Lung (tissue), 12 donors: Measurements from ENCODE around the gene MYH10. TPM values are rescaled to one million over a fixed set of nuclear protein-coding genes. Genes with fewer than 3 reads are reported as not detected.

Experiments
- ATAC-seq: fragments of 200-7000 bp; cut with Tn5 transposase; one replicate; pipeline ENCODE4 v1.9.1; 2020; ENCODE audit warnings: moderate number of reproducible peaks; ENCODE audit not compliant: insufficient read depth, low FRiP score
- DNase-seq, 3 donors: peaks; one replicate each; pipeline ENCODE4 v3.0.0-alpha.2; 2013 to 2017
- H3K27ac ChIP-seq, 2 donors: one replicate each; pipeline ENCODE4 v1.5.1; 2013; ENCODE audit warnings: mild to moderate bottlenecking in 2 of 2, moderate library complexity in 2 of 2, control low read depth in 1 of 2, inconsistent platforms in 1 of 2, low read depth in 1 of 2, low read length in 1 of 2
- H3K27me3 ChIP-seq, 3 donors: one replicate each; pipeline ENCODE4 v1.5.1; 2013; ENCODE audit warnings: low read length in 2 of 3; ENCODE audit not compliant: control insufficient read depth in 3 of 3, insufficient read depth in 3 of 3
- H3K36me3 ChIP-seq, 4 donors: one replicate each; pipeline ENCODE4 v1.5.1; 2013; ENCODE audit warnings: low read length in 4 of 4, mild to moderate bottlenecking in 1 of 4, moderate library complexity in 1 of 4; ENCODE audit not compliant: control insufficient read depth in 4 of 4, insufficient read depth in 4 of 4
- H3K4me1 ChIP-seq, 5 donors: one replicate each; pipeline ENCODE4 v1.5.1; 2013; ENCODE audit warnings: low read length in 5 of 5, mild to moderate bottlenecking in 2 of 5, moderate library complexity in 1 of 5; ENCODE audit not compliant: control insufficient read depth in 5 of 5, insufficient read depth in 5 of 5
- H3K4me3 ChIP-seq: one replicate; pipeline ENCODE4 v1.5.1; 2013; ENCODE audit warnings: mild to moderate bottlenecking, control low read depth, moderate library complexity
- H3K9ac ChIP-seq, 2 donors: one replicate each; pipeline ENCODE4 v1.5.1; 2013; ENCODE audit warnings: low read length in 2 of 2, control low read depth in 1 of 2; ENCODE audit not compliant: insufficient read depth in 1 of 2
- H3K9me3 ChIP-seq, 4 donors: one replicate each; pipeline ENCODE4 v1.5.1; 2013; ENCODE audit warnings: low read length in 3 of 4, mild to moderate bottlenecking in 1 of 4, moderate library complexity in 1 of 4; ENCODE audit not compliant: control insufficient read depth in 4 of 4, insufficient read depth in 3 of 4
- CTCF ChIP-seq: IDR thresholded peaks from 2 replicates; pipeline ENCODE4 v1.5.1; 2012; ENCODE audit warnings: mild to moderate bottlenecking; ENCODE audit errors: control extremely low read depth, extremely low read depth
- WGBS, 2 donors: extraction: QIAGEN DNeasy Blood & Tissue Kit; methylation state at CpG; one replicate each; pipeline ENCODE4 v1.1.7; 2013; 5-methylcytosine and 5-hydroxymethylcytosine counted together
- polyA plus RNA-seq, 2 donors: library from polyadenylated mRNA; stranded (reverse); fragments of 200-250 nt; gene quantifications; one replicate each; pipeline ENCODE4 v1.2.1, GENCODE V29; 2013
- total RNA-seq, 2 donors: library from RNA; depleted of rRNA in 1 of 2; stranded (reverse); fragments of >200 nt in 1 of 2; gene quantifications; one replicate each; pipeline ENCODE4 v1.2.1, GENCODE V29; 2014 to 2021
- donor health status: control.
- donor health status: control.
- donor health status: Bipolar disorder and iron deficiency.
- donor health status: healthy.
- donor health status: DM: yes; HTN: yes; CAD: no.

Gene MYH10
- total and polyA plus RNA-seq, 4 donors: 9.6 to 194 (median 44.7) TPM

- peaks cover 0 to 16% (median 0%) of the 10 kb centered on the region in 5 donors for H3K4me1 ChIP-seq
- TF ChIP-seq CTCF: no peak
- no peak overlapping the region for H3K9ac ChIP-seq
- no peaks in the 10 kb centered on the region for H3K9me3 ChIP-seq
- no peak overlapping the region for H3K4me3 ChIP-seq
- DNase-seq (no peak), ATAC-seq (no peak)
- WGBS, 2 donors: 90 to 92% methylated on average over 1 of the region's 1 CpG
- H3K36me3 ChIP-seq: peaks cover 0 to 23% (median 12%) of the 10 kb centered on the region in 4 donors
- no peaks in the 10 kb centered on the region for H3K27me3 ChIP-seq
- H3K27ac ChIP-seq: no peak overlapping the region
These were observed 31.0 kb downstream of the MYH10 start for GRCh38 chr17:8599351-8600011.

- H3K9me3 ChIP-seq: no peaks in the 10 kb centered on the region
- peaks cover 0 to 16% (median 0%) of the 10 kb centered on the region in 5 donors for H3K4me1 ChIP-seq
- 88 to 96% methylated on average over 1 of the region's 1 CpG for WGBS, 2 donors
- DNase-seq: no peak
- H3K9ac ChIP-seq: no peak overlapping the region
- TF ChIP-seq CTCF: no peak
- H3K27ac ChIP-seq: no peak overlapping the region
- no peak overlapping the region for H3K4me3 ChIP-seq
- H3K36me3 ChIP-seq: peaks cover 0 to 23% (median 12%) of the 10 kb centered on the region in 4 donors
- H3K27me3 ChIP-seq: no peaks in the 10 kb centered on the region
- ATAC-seq: no peak
These were observed 31.6 kb downstream of the MYH10 start for GRCh38 chr17:8598913-8599312.

- ATAC-seq: no peak
- no peak for TF ChIP-seq CTCF
- Histone ChIP-seq H3K9me3 (no peaks in the 10 kb centered on the region), H3K4me3 (no peak overlapping the region), H3K9ac (no peak overlapping the region), H3K27me3 (no peaks in the 10 kb centered on the region), H3K27ac (no peak overlapping the region), H3K36me3 (peaks cover 0 to 7% (median 3%) of the 10 kb centered on the region in 4 donors), H3K4me1 (peaks cover 0 to 4% (median 0%) of the 10 kb centered on the region in 5 donors)
- no peak for DNase-seq
- WGBS, 2 donors: 97 to 98% methylated on average over 1 of the region's 1 CpG
These were observed 36.7 kb downstream of the MYH10 start for GRCh38 chr17:8593830-8594229.
